Glutamatergic neuron (in vitro differentiated cells): Measurements from ENCODE around the gene SKA2. TPM values are rescaled to one million over a fixed set of nuclear protein-coding genes. Genes with fewer than 3 reads are reported as not detected.

Source experiments
- DNase-seq: peaks from one replicate; pipeline ENCODE4 v3.0.0; 2022
- H3K27ac Mint-ChIP-seq: one replicate; pipeline ENCODE4 v1.8.0; 2020; ENCODE audit warnings: mild to moderate bottlenecking, mixed read lengths, inconsistent platforms; ENCODE audit not compliant: unreplicated experiment
- H3K27me3 Mint-ChIP-seq: one replicate; pipeline ENCODE4 v1.8.0; 2020; ENCODE audit warnings: mild to moderate bottlenecking, moderate library complexity, mixed read lengths, inconsistent platforms; ENCODE audit not compliant: unreplicated experiment
- H3K36me3 Mint-ChIP-seq: one replicate; pipeline ENCODE4 v1.8.0; 2020; ENCODE audit warnings: mild to moderate bottlenecking, mixed read lengths, inconsistent platforms; ENCODE audit not compliant: unreplicated experiment
- H3K4me1 Mint-ChIP-seq: one replicate; pipeline ENCODE4 v1.8.0; 2020; ENCODE audit warnings: mild to moderate bottlenecking, low read depth, mixed read lengths, inconsistent platforms; ENCODE audit not compliant: unreplicated experiment
- H3K4me3 Mint-ChIP-seq: one replicate; pipeline ENCODE4 v1.8.0; 2020; ENCODE audit warnings: mild to moderate bottlenecking, mixed read lengths, inconsistent platforms; ENCODE audit not compliant: unreplicated experiment
- H3K9me3 Mint-ChIP-seq: one replicate; pipeline ENCODE4 v1.8.0; 2020; ENCODE audit warnings: mild to moderate bottlenecking, moderate library complexity, mixed read lengths, inconsistent platforms; ENCODE audit not compliant: unreplicated experiment
- CTCF ChIP-seq: fragments of 200-600 bp; sonication (generic); IDR thresholded peaks from one replicate; pipeline ENCODE4 v1.5.0; 2021; ENCODE audit not compliant: partially characterized antibody, unreplicated experiment
- total RNA-seq: library from RNA; stranded (reverse); fragmentation: NEBNext Ultra II Directional; extraction: Animal tissue kit (Norgen Biotek cat#: 25700); gene quantifications from one replicate; pipeline ENCODE4 v1.2.1, GENCODE V29; 2021; ENCODE audit not compliant: unreplicated experiment

The SKA2 gene
- total RNA-seq, 1 donor from 2014 or later: 65.9 TPM

- H3K36me3 Mint-ChIP-seq: no peaks in the 10 kb centered on the region
- TF ChIP-seq CTCF: peak; percentile 76
- H3K4me3 Mint-ChIP-seq: no peak overlapping the region
- DNase-seq: peak; percentile 50
- no peaks in the 10 kb centered on the region for H3K9me3 Mint-ChIP-seq
- no peaks in the 10 kb centered on the region for H3K27me3 Mint-ChIP-seq
- H3K27ac Mint-ChIP-seq: no peak overlapping the region
- peaks cover 3% of the 10 kb centered on the region for H3K4me1 Mint-ChIP-seq
Observed at GRCh38 chr17:59165933-59166342, 11.0 kb upstream of the SKA2 start.

- Mint-ChIP-seq H3K27ac (no peak overlapping the region), H3K36me3 (no peaks in the 10 kb centered on the region), H3K9me3 (no peaks in the 10 kb centered on the region), H3K4me1 (peaks cover 3% of the 10 kb centered on the region), H3K27me3 (no peaks in the 10 kb centered on the region), H3K4me3 (no peak overlapping the region)
- no peak for TF ChIP-seq CTCF
- no peak for DNase-seq
Observed at GRCh38 chr17:59161477-59161876, 6.5 kb upstream of the SKA2 start.

- H3K9me3 Mint-ChIP-seq: no peaks in the 10 kb centered on the region
- no peak overlapping the region for H3K4me3 Mint-ChIP-seq
- TF ChIP-seq CTCF: no peak
- DNase-seq: no peak
- no peaks in the 10 kb centered on the region for H3K27me3 Mint-ChIP-seq
- H3K36me3 Mint-ChIP-seq: no peaks in the 10 kb centered on the region
- peaks cover 3% of the 10 kb centered on the region for H3K4me1 Mint-ChIP-seq
- no peak overlapping the region for H3K27ac Mint-ChIP-seq
Observed at GRCh38 chr17:59160157-59161025, 5.4 kb upstream of the SKA2 start.

- TF ChIP-seq CTCF: no peak
- Mint-ChIP-seq H3K27me3 (no peaks in the 10 kb centered on the region), H3K27ac (no peak within 1 kb of the TSS), H3K4me1 (peaks cover 12% of the 10 kb centered on the region), H3K4me3 (no peak within 1 kb of the TSS), H3K36me3 (no peaks in the 10 kb centered on the region), H3K9me3 (peaks cover 3% of the 10 kb centered on the region)
- peak; percentile 87 for DNase-seq
Observed at GRCh38 chr17:59155439-59156177, 622 bp upstream of the SKA2 start, which contains the start of gene PRR11. TSS of gene PRR11 (plus strand) at chr17:59155746. CDS start at chr17:59169753, 14,007 bp downstream.
